Esophagus squamous epithelium (tissue), 4 donors: ENCODE results near the gene PRELP.

Source experiments
- CTCF ChIP-seq, 6 experiments: fragments of 450-650 bp in 4 of 6; fragments of 200-600 bp in 2 of 6; sonication (generic) in 2 of 6; IDR thresholded peaks; one replicate each; pipeline ENCODE4 v1.5.1; 2016 to 2019; ENCODE audit warnings: antibody characterized with exemption in 6 of 6, mild to moderate bottlenecking in 4 of 6, moderate library complexity in 4 of 6
- POLR2A ChIP-seq, 4 donors: fragments of 450-650 bp; IDR thresholded peaks; one replicate each; pipeline ENCODE4 v1.6.1; 2017; ENCODE audit warnings: antibody characterized with exemption in 4 of 4, mild to moderate bottlenecking in 4 of 4, moderate library complexity in 3 of 4

- no peak for TF ChIP-seq POLR2A (IDR thresholded peaks at IDR 0.05)
- no peak for TF ChIP-seq CTCF (IDR thresholded peaks at IDR 0.05)
These were observed 35.9 kb downstream of the PRELP start for GRCh38 chr1:203511513-203511912.
